Thyroid gland (tissue), 4 donors: Measurements from ENCODE around the gene CDC14B. TPM values are rescaled to one million over a fixed set of nuclear protein-coding genes. Genes with fewer than 3 reads are reported as not detected.

Experiments used
- DNase-seq, 2 donors: peaks; one replicate each; pipeline ENCODE4 v3.0.0-alpha.2; 2019
- H3K27ac ChIP-seq, 3 donors: fragments of 200-600 bp; sonication (generic); 1 replicate in 2 of 3; 2 replicates in 1 of 3; pipeline ENCODE4 v1.5.1; 2016 to 2019; ENCODE audit warnings: mild to moderate bottlenecking in 1 of 3, moderate library complexity in 1 of 3
- H3K27me3 ChIP-seq: fragments of 200-600 bp; sonication (generic); one replicate; pipeline ENCODE4 v1.5.1; 2019
- H3K36me3 ChIP-seq, 2 donors: fragments of 200-600 bp; sonication (generic); one replicate each; pipeline ENCODE4 v1.5.1; 2016 to 2019
- H3K4me1 ChIP-seq, 2 donors: fragments of 200-600 bp; sonication (generic); one replicate each; pipeline ENCODE4 v1.5.1; 2017 to 2019
- H3K4me3 ChIP-seq, 3 donors: fragments of 200-600 bp; sonication (generic); replicated peaks in 1 of 3; 1 replicate in 2 of 3; 2 replicates in 1 of 3; pipeline ENCODE4 v1.5.1; 2016; ENCODE audit warnings: mild to moderate bottlenecking in 1 of 3
- H3K9me3 ChIP-seq: fragments of 200-600 bp; sonication (generic); one replicate; pipeline ENCODE4 v1.5.1; 2017
- CTCF ChIP-seq, 6 experiments: fragments of 200-600 bp in 3 of 6; fragments of 450-650 bp in 3 of 6; sonication (generic) in 3 of 6; IDR thresholded peaks; one replicate each; pipeline ENCODE4 v1.5.1; 2016 to 2019; ENCODE audit warnings: antibody characterized with exemption in 6 of 6, mild to moderate bottlenecking in 2 of 6, inconsistent platforms in 1 of 6, moderate library complexity in 1 of 6
- POLR2A ChIP-seq, 2 donors: fragments of 450-650 bp; IDR thresholded peaks; one replicate each; pipeline ENCODE4 v1.6.1; 2017; ENCODE audit warnings: antibody characterized with exemption in 2 of 2, mild to moderate bottlenecking in 2 of 2, moderate library complexity in 1 of 2
- WGBS, 2 donors: methylation state at CpG; one replicate each; pipeline ENCODE4 v1.1.5; 2017; 5-methylcytosine and 5-hydroxymethylcytosine counted together
- intact Hi-C: fragments of 100-400 bp; cut with DNase I; formaldehyde crosslinking; loops from one replicate; pipeline ENCODE4 v1.15.1; 2023
- total RNA-seq, 4 donors: library from RNA; depleted of rRNA; stranded (reverse); fragments of >200 nt; gene quantifications; one replicate each; pipeline ENCODE4 v1.2.3, GENCODE V29; 2016

Gene CDC14B
- total RNA-seq, 4 donors from 2014 or later: 39.7 to 87.4 (median 56.3) TPM

- no peak overlapping the region for H3K4me3 ChIP-seq
- H3K27me3 ChIP-seq: no peaks in the 10 kb centered on the region
- H3K9me3 ChIP-seq: no peaks in the 10 kb centered on the region
- intact Hi-C loops: no loop called here
- DNase-seq: no peak
- no peaks in the 10 kb centered on the region for H3K36me3 ChIP-seq
- no peak overlapping the region for H3K27ac ChIP-seq
- 92 to 94% methylated on average over 8 of the region's 8 CpGs for WGBS, 2 donors
- H3K4me1 ChIP-seq: no peaks in the 10 kb centered on the region
- TF ChIP-seq CTCF (IDR thresholded peaks at IDR 0.05): no peak
- TF ChIP-seq POLR2A (IDR thresholded peaks at IDR 0.05): no peak
These were observed 44.7 kb downstream of the CDC14B start for GRCh38 chr9:96574931-96575351.

- Histone ChIP-seq H3K9me3 (no peaks in the 10 kb centered on the region), H3K36me3 (no peaks in the 10 kb centered on the region), H3K4me1 (no peaks in the 10 kb centered on the region), H3K27ac (no peak overlapping the region), H3K27me3 (no peaks in the 10 kb centered on the region), H3K4me3 (no peak overlapping the region)
- DNase-seq: no peak
- intact Hi-C loops: no loop called here
- TF ChIP-seq POLR2A (IDR thresholded peaks at IDR 0.05): no peak
- TF ChIP-seq CTCF (IDR thresholded peaks at IDR 0.05): no peak
- 95 to 99% methylated on average over 4 of the region's 4 CpGs for WGBS, 2 donors
These were observed 45.2 kb downstream of the CDC14B start for GRCh38 chr9:96574455-96574854.

- intact Hi-C loops: loop anchor here (5.0 to 10.0 kb wide), 2 partner anchors 52 to 90 kb away; partner anchors contain the start of gene PRXL2C
- Histone ChIP-seq H3K27ac (peak overlapping the region; percentile 86 to 98 (median 94)), H3K9me3 (no peaks in the 10 kb centered on the region), H3K27me3 (no peaks in the 10 kb centered on the region), H3K36me3 (no peaks in the 10 kb centered on the region), H3K4me3 (peak overlapping the region; percentile 27 to 76 (median 38)), H3K4me1 (peaks cover 4 to 5% of the 10 kb centered on the region in 2 donors)
- TF ChIP-seq POLR2A (IDR thresholded peaks at IDR 0.05) (no peak), CTCF (IDR thresholded peaks at IDR 0.05) (no peak)
- no peak for DNase-seq
- 13 to 15% methylated on average over 8 to 10 of the region's 20 CpGs for WGBS, 2 donors
These were observed 52.4 kb downstream of the CDC14B start for GRCh38 chr9:96567203-96567700.

GRCh38 chr9:96566498-96567202 lies 53.0 kb downstream of the CDC14B start:
- intact Hi-C loops: loop anchor here (5.0 to 10.0 kb wide), 2 partner anchors 52 to 91 kb away; partner anchors contain the start of gene PRXL2C
- Histone ChIP-seq H3K27me3 (no peaks in the 10 kb centered on the region), H3K4me1 (peaks cover 4 to 5% of the 10 kb centered on the region in 2 donors), H3K27ac (peak overlapping the region; percentile 86 to 98 (median 94)), H3K4me3 (peak overlapping the region; percentile 27 to 76 (median 38)), H3K36me3 (no peaks in the 10 kb centered on the region), H3K9me3 (no peaks in the 10 kb centered on the region)
- peak in 1 of 2 donors; percentile 46 for TF ChIP-seq POLR2A (IDR thresholded peaks at IDR 0.05)
- TF ChIP-seq CTCF (IDR thresholded peaks at IDR 0.05): peak; percentile 43 to 80 (median 64)
- DNase-seq: peak; percentile 81 to 84
- 1 to 2% methylated on average over 20 to 39 of the region's 59 CpGs for WGBS, 2 donors
